ENCODE measurements around the gene MYO1H.

The MYO1H gene

GRCh38 chr12:109489955-109490565 lies 142.4 kb downstream of the MYO1H start:
- TF ChIP-seq, protein P1, sequence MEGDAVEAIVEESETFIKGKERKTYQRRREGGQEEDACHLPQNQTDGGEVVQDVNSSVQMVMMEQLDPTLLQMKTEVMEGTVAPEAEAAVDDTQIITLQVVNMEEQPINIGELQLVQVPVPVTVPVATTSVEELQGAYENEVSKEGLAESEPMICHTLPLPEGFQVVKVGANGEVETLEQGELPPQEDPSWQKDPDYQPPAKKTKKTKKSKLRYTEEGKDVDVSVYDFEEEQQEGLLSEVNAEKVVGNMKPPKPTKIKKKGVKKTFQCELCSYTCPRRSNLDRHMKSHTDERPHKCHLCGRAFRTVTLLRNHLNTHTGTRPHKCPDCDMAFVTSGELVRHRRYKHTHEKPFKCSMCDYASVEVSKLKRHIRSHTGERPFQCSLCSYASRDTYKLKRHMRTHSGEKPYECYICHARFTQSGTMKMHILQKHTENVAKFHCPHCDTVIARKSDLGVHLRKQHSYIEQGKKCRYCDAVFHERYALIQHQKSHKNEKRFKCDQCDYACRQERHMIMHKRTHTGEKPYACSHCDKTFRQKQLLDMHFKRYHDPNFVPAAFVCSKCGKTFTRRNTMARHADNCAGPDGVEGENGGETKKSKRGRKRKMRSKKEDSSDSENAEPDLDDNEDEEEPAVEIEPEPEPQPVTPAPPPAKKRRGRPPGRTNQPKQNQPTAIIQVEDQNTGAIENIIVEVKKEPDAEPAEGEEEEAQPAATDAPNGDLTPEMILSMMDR (conservative IDR thresholded peaks at IDR 0.05; ENCODE audit: low read depth), result no peak
- ChIA-PET POLR2A (ENCODE audit: low non-redundant PET) (no interaction called here), CTCF (interaction anchor here (0.7 kb wide), 1 partner anchor 84 kb away, joined by 3 read pairs; the partner anchor contains the start of gene MVK)
- no peak overlapping the region for H3K27ac ChIP-seq
- DNase-seq (ENCODE audit: low spot score), result no peak

- H3K27ac ChIP-seq, result no peak overlapping the region
- ChIA-PET POLR2A (ENCODE audit: low non-redundant PET) (no interaction called here), CTCF (no interaction called here)
- TF ChIP-seq, protein P1 (conservative IDR thresholded peaks at IDR 0.05; ENCODE audit: low read depth), result no peak
- no peak for DNase-seq (ENCODE audit: low spot score)
Measured at GRCh38 chr12:109491671-109492070, 144.0 kb downstream of the MYO1H start.

DNA sequence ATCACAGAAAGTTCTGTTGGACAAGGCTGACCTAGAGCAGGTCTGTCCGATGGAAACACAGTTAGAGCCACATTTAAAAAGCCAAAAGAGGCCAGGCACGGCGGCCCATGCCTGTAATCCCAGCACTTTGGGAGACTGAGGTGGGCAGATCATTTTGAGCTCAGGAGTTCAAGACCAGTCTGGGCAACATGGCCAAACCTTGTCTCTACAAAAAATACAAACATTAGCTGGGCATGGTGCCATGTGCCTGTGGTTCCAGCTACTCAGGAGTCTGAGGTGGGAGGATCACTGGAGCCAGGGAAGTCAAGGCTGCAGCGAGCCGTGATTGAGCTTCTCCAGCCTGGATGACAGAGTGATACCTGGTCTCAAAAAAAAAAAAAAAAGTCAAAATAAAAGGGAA lies 144.7 kb downstream of the MYO1H start:
- DNase-seq (ENCODE audit: low spot score), result no peak
- TF ChIP-seq, protein P1 (conservative IDR thresholded peaks at IDR 0.05; ENCODE audit: low read depth), result no peak
- ChIA-PET POLR2A (ENCODE audit: low non-redundant PET) (no interaction called here), CTCF (no interaction called here)
- H3K27ac ChIP-seq, result no peak overlapping the region

GRCh38 chr12:109493090-109493489 lies 145.4 kb downstream of the MYO1H start:
- TF ChIP-seq, protein P1 (conservative IDR thresholded peaks at IDR 0.05; ENCODE audit: low read depth), result no peak
- no peak overlapping the region for H3K27ac ChIP-seq
- POLR2A ChIA-PET (ENCODE audit: low non-redundant PET), result no interaction called here
- CTCF ChIA-PET, result no interaction called here
- no peak for DNase-seq (ENCODE audit: low spot score)

DNA sequence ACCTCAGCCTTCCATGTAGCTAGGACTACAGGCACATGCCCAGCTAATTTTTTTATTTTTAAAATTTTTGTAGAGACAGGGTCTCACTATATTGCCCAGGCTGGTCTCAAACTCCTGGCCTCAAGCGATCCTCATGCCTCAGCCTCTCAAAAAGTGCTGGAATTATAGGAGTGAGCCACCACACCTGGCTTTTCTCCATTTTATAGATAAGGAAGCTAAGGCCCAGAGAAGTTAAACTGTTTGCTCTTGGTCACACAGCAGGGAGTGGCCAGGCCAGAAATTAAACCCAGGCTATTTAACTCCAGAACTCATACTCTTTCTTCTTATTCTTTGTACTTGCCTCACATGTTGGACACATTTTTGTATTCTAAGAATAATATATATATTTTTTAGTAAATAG lies 146.2 kb downstream of the MYO1H start:
- TF ChIP-seq, protein P1 (conservative IDR thresholded peaks at IDR 0.05; ENCODE audit: low read depth), result no peak
- ChIA-PET POLR2A (ENCODE audit: low non-redundant PET) (no interaction called here), CTCF (interaction anchor here (0.6 to 0.7 kb wide), 2 partner anchors 54 to 66 kb away, joined by 3 read pairs; no protein-coding TSS in a partner anchor)
- H3K27ac ChIP-seq, result no peak overlapping the region
- DNase-seq (ENCODE audit: low spot score), result no peak

DNA sequence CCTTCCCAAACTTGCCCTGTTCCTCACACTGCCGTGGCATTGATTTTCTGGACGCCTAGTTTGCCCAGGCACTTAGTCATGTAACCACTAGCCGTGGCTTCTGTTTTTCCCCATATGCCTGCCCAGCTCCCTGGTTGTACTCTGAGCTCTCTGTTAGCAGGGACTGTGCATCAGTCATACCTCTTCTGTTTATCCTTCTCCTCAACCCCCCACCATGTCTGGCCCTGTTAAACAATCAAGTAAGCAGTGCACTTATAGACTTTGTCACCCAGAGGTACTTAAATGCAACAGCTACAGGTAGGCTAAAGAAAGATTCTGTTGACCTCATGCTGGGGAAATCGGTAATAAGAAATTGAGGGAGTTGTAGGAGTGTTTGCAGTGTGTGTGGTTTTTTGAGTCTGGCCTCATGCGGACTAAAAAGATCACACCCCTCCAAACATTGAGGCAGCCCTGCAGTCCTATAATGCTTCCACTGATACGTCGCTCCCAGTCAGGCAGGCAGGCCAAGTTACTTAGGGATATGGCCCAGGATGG lies 146.7 kb downstream of the MYO1H start:
- DNase-seq (ENCODE audit: low spot score), result no peak
- ChIA-PET POLR2A (ENCODE audit: low non-redundant PET) (no interaction called here), CTCF (interaction anchor here (0.6 to 0.7 kb wide), 3 partner anchors 17 to 67 kb away, joined by 3 to 4 read pairs (median 3); no protein-coding TSS in a partner anchor)
- H3K27ac ChIP-seq, result no peak overlapping the region
- TF ChIP-seq, protein P1 (conservative IDR thresholded peaks at IDR 0.05; ENCODE audit: low read depth), result no peak

Data from RWPE1 (cell line).